H1 (cell line): ENCODE measurements around the gene GINS2. TPM values are rescaled to one million over a fixed set of nuclear protein-coding genes. Genes with fewer than 3 reads are reported as not detected.
A peak's percentile ranks its signal among the peaks of the same experiment; 100 is the strongest.

Source experiments
- CTCF ChIA-PET: fragments of 300-600 bp; sonication (Branson Sonifier 250); formaldehyde crosslinking; loops from one replicate; lab custom pipeline; 2021; ENCODE audit not compliant: partially characterized antibody; lab: Charles Lee
- POLR2A ChIA-PET: fragments of 300-600 bp; sonication (Branson Sonifier 250); formaldehyde crosslinking; loops from one replicate; lab custom pipeline; 2021; ENCODE audit warnings: inconsistent platforms; ENCODE audit not compliant: partially characterized antibody; lab: Charles Lee
- DNase-seq, 2 experiments: peaks; one replicate each; pipeline versions ENCODE4 v3.0.0 to v3.0.0-alpha.2; 2010 to 2022; ENCODE audit warnings: low spot score in 2 of 2, low read depth in 1 of 2, mixed read lengths in 1 of 2
- FAIRE-seq: peaks from 2 replicates; lab custom pipeline; 2011; peaks lifted over from hg19 to GRCh38; lab: Jason Lieb, UNC
- H2AFZ ChIP-seq: 2 replicates; pipeline ENCODE4 v1.8.1; 2012; ENCODE audit warnings: low read length, inconsistent platforms
- H2AK5ac ChIP-seq: 2 replicates; pipeline ENCODE4 v1.6.1; 2013; ENCODE audit warnings: low read depth, low read length
- H2BK120ac ChIP-seq: replicated peaks from 2 replicates; pipeline ENCODE3; 2013; ENCODE audit warnings: low read depth, low read length, inconsistent platforms
- H2BK12ac ChIP-seq: 2 replicates; pipeline ENCODE4 v1.6.1; 2013; ENCODE audit warnings: low read depth, low read length
- H2BK15ac ChIP-seq: 2 replicates; pipeline ENCODE4 v1.6.1; 2013; ENCODE audit warnings: low read length
- H2BK20ac ChIP-seq: 2 replicates; pipeline ENCODE4 v1.6.1; 2013; ENCODE audit warnings: low read length
- H2BK5ac ChIP-seq: 2 replicates; pipeline ENCODE4 v1.6.1; 2013; ENCODE audit warnings: low read depth, low read length
- H3K14ac ChIP-seq: 2 replicates; pipeline ENCODE4 v1.6.1; 2013; ENCODE audit warnings: inconsistent platforms; ENCODE audit not compliant: insufficient read length
- H3K18ac ChIP-seq: 2 replicates; pipeline ENCODE4 v1.6.1; 2013; ENCODE audit warnings: low read length; ENCODE audit errors: extremely low read depth
- H3K23ac ChIP-seq: 2 replicates; pipeline ENCODE4 v1.6.1; 2013; ENCODE audit warnings: inconsistent platforms; ENCODE audit not compliant: insufficient read length
- H3K23me2 ChIP-seq: 2 replicates; pipeline ENCODE4 v1.6.1; 2013; ENCODE audit warnings: low read depth, low read length
- H3K27ac ChIP-seq: 2 replicates; pipeline ENCODE4 v1.6.1; 2011; ENCODE audit warnings: low read depth, low read length, inconsistent platforms
- H3K27me3 ChIP-seq, 4 experiments: replicated peaks in 1 of 4; 1 replicate in 1 of 4; 2 replicates in 3 of 4; pipeline versions ENCODE4 v1.6.1 to v1.8.1; 2011 to 2013; ENCODE audit warnings: low read length in 3 of 4, mild to moderate bottlenecking in 3 of 4, inconsistent platforms in 2 of 4, mixed read lengths in 2 of 4, moderate library complexity in 1 of 4; ENCODE audit not compliant: control insufficient read depth in 3 of 4, insufficient read depth in 3 of 4; ENCODE audit errors: extremely low read depth in 1 of 4
- H3K36me3 ChIP-seq, 4 experiments: 2 replicates each; pipeline versions ENCODE4 v1.6.1 to v1.8.1; 2011 to 2013; ENCODE audit warnings: mild to moderate bottlenecking in 4 of 4, low read length in 3 of 4, moderate library complexity in 2 of 4, control low read depth in 1 of 4, inconsistent platforms in 1 of 4; ENCODE audit not compliant: insufficient read depth in 4 of 4, control insufficient read depth in 2 of 4
- H3K4ac ChIP-seq: replicated peaks from 2 replicates; pipeline ENCODE3; 2013; ENCODE audit warnings: low read length, low read depth, mixed read lengths, inconsistent platforms; ENCODE audit not compliant: insufficient read length
- H3K4me1 ChIP-seq, 4 experiments: replicated peaks in 1 of 4; 1 replicate in 1 of 4; 2 replicates in 3 of 4; pipeline versions ENCODE4 v1.6.1 to v1.8.1; 2011 to 2013; ENCODE audit warnings: low read length in 3 of 4, inconsistent platforms in 2 of 4, mixed read lengths in 1 of 4; ENCODE audit not compliant: insufficient read depth in 4 of 4, control insufficient read depth in 3 of 4
- H3K4me2 ChIP-seq, 2 experiments: 2 replicates each; pipeline versions ENCODE4 v1.6.1 to v1.8.1; 2011 to 2013; ENCODE audit warnings: low read depth in 2 of 2, low read length in 2 of 2, control low read depth in 1 of 2, inconsistent platforms in 1 of 2, mild to moderate bottlenecking in 1 of 2; ENCODE audit not compliant: insufficient read depth in 1 of 2
- H3K4me3 ChIP-seq, 4 experiments: fragments of 200-600, 300-600 bp in 1 of 4; sonication (generic), shearing (Covaris generic), sonication (Bioruptor Twin) in 1 of 4; 2 replicates each; pipeline versions ENCODE4 v1.5.1 to v1.8.1; 2011 to 2016; ENCODE audit warnings: low read length in 4 of 4, low read depth in 3 of 4, control low read depth in 2 of 4, inconsistent platforms in 2 of 4, mild to moderate bottlenecking in 2 of 4, mixed read lengths in 1 of 4, moderate library complexity in 1 of 4; ENCODE audit not compliant: insufficient read depth in 2 of 4; ENCODE audit errors: extremely low read depth in 1 of 4
- H3K56ac ChIP-seq: replicated peaks from 2 replicates; pipeline ENCODE3; 2013; ENCODE audit warnings: low read depth, mild to moderate bottlenecking, mixed read lengths, low read length, inconsistent platforms; ENCODE audit not compliant: insufficient read length
- H3K79me1 ChIP-seq: 2 replicates; pipeline ENCODE4 v1.6.1; 2013; ENCODE audit warnings: low read depth, low read length, control low read depth
- H3K79me2 ChIP-seq, 2 experiments: 2 replicates each; pipeline versions ENCODE4 v1.6.1 to v1.8.1; 2012 to 2013; ENCODE audit warnings: low read length in 2 of 2, mild to moderate bottlenecking in 2 of 2, inconsistent platforms in 1 of 2; ENCODE audit not compliant: insufficient read depth in 2 of 2, control insufficient read depth in 1 of 2
- H3K9ac ChIP-seq, 4 experiments: replicated peaks in 1 of 4; 1 replicate in 1 of 4; 2 replicates in 3 of 4; pipeline versions ENCODE4 v1.6.1 to v1.8.1; 2011 to 2013; ENCODE audit warnings: low read depth in 3 of 4, low read length in 3 of 4, control low read depth in 2 of 4, mild to moderate bottlenecking in 2 of 4, moderate library complexity in 2 of 4, inconsistent platforms in 1 of 4; ENCODE audit errors: extremely low read depth in 1 of 4
- H3K9me3 ChIP-seq, 2 experiments: 2 replicates each; pipeline versions ENCODE4 v1.6.1 to v1.8.1; 2012 to 2013; ENCODE audit warnings: mild to moderate bottlenecking in 2 of 2, moderate library complexity in 2 of 2, control low read depth in 1 of 2, inconsistent platforms in 1 of 2, low read depth in 1 of 2, low read length in 1 of 2, mixed read lengths in 1 of 2; ENCODE audit not compliant: insufficient read depth in 2 of 2
- H4K20me1 ChIP-seq, 2 experiments: replicated peaks in 1 of 2; 2 replicates each; pipeline versions ENCODE3 to v1.8.1; 2011 to 2013; ENCODE audit warnings: inconsistent platforms in 2 of 2, low read length in 2 of 2, mild to moderate bottlenecking in 1 of 2; ENCODE audit not compliant: insufficient read depth in 2 of 2, control insufficient read depth in 1 of 2
- H4K5ac ChIP-seq: 2 replicates; pipeline ENCODE4 v1.6.1; 2013; ENCODE audit warnings: low read length, low read depth, mixed read lengths, inconsistent platforms; ENCODE audit not compliant: insufficient read length
- H4K8ac ChIP-seq: 2 replicates; pipeline ENCODE4 v1.8.0; 2013; ENCODE audit warnings: mild to moderate bottlenecking, moderate library complexity, low read length, inconsistent platforms; ENCODE audit not compliant: insufficient read depth; ENCODE audit errors: extremely low read depth
- H4K91ac ChIP-seq: replicated peaks from 2 replicates; pipeline ENCODE3; 2013; ENCODE audit warnings: low read length, mixed read lengths, inconsistent platforms; ENCODE audit not compliant: insufficient read length
- CHD1 ChIP-seq: IDR thresholded peaks from 2 replicates; pipeline ENCODE4 v1.6.1; 2012; ENCODE audit warnings: low read depth, low read length, improper control_type of control experiment
- CREB1 ChIP-seq: IDR thresholded peaks from 2 replicates; pipeline ENCODE4 v1.6.1; 2012; ENCODE audit warnings: inconsistent platforms
- HDAC6 ChIP-seq: IDR thresholded peaks from one replicate; pipeline ENCODE4 v1.7.1; 2012; ENCODE audit warnings: low read depth, mild to moderate bottlenecking, inconsistent platforms, low read length, moderate library complexity
- KDM1A ChIP-seq: fragments of 200-600, 300-600 bp; sonication (generic); IDR thresholded peaks from 2 replicates; pipeline ENCODE4 v1.7.1; 2016; ENCODE audit warnings: mild to moderate bottlenecking, low read length, borderline replicate concordance
- RNF2 ChIP-seq: fragments of 200-900, 300-1000 bp; sonication (generic); IDR thresholded peaks from 2 replicates; pipeline ENCODE4 v1.7.1; 2016; ENCODE audit warnings: borderline replicate concordance, low read depth, mild to moderate bottlenecking, antibody characterized with exemption, low read length; ENCODE audit not compliant: poor library complexity, severe bottlenecking; ENCODE audit errors: missing control alignments
- TAF1 ChIP-seq: IDR thresholded peaks from 2 replicates; pipeline ENCODE4 v1.6.1; 2011; ENCODE audit warnings: mild to moderate bottlenecking, low read depth, low read length
- YY1 ChIP-seq: IDR thresholded peaks from 2 replicates; pipeline ENCODE4 v1.6.1; 2011; ENCODE audit warnings: low read depth, mild to moderate bottlenecking, low read length
- WGBS, 2 experiments: shearing (Covaris generic) in 1 of 2; methylation state at CpG; one replicate each; pipeline versions ENCODE4 v1.1.6 to v1.1.7; 2013 to 2015; ENCODE audit warnings: low lambda C conversion rate in 2 of 2, mixed read lengths in 2 of 2, inconsistent platforms in 1 of 2, low coverage in 1 of 2, missing lambda C conversion rate in 1 of 2; ENCODE audit not compliant: insufficient replicate concordance in 2 of 2, insufficient coverage in 1 of 2, insufficient read length in 1 of 2; ENCODE audit errors: extremely low coverage in 1 of 2, missing lambda C conversion rate in 1 of 2; 5-methylcytosine and 5-hydroxymethylcytosine counted together
- polyA plus RNA-seq, 7 experiments: library from polyadenylated mRNA; depleted of rRNA in 3 of 7; stranded (reverse) in 5 of 7; unstranded in 2 of 7; fragments of >200 nt in 5 of 7; fragments of 200-250 nt in 2 of 7; gene quantifications; 1 replicate in 5 of 7; 2 replicates in 1 of 7; 4 replicates in 1 of 7; pipeline versions ENCODE4 v1.2.1 to v1.2.3, GENCODE V29; 2011 to 2013; ENCODE audit warnings: missing spikeins in 2 of 7, mixed read lengths in 2 of 7
- total RNA-seq: library from RNA; stranded (reverse); fragmentation: NEBNext Ultra II Directional; extraction: Animal tissue kit (Norgen Biotek cat#: 25700); gene quantifications from 2 replicates; pipeline ENCODE4 v1.2.1, GENCODE V29; 2021

The GINS2 gene
- total and polyA plus RNA-seq, 2 of the 8 experiments (the other 6 are each of a cell fraction or from before 2014, with no cell fraction given): 29.4 to 59.1 TPM

DNA sequence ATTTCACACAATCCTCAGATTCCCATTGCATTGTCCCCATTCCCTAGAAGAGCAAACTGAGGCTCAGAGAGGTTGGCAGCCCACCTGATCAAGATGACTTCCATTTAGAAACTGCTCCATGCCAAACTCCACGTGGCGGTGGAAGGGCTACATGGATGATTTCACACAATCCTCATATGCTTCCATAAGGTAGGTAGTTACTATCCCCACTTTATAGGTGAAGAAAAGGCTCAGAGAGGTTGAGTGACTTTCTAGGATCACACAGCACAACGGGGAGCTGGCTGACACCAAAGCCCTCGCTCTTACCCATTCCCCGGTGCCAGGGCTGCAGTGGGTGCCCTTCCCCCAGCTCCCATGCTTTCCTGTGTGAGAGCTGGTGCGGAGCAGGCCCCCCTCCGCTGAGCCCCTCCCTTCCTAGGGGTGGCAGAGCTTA is 9.7 kb upstream of the GINS2 start:
- Histone ChIP-seq H2BK5ac (no peak overlapping the region), H3K79me1 (no peaks in the 10 kb centered on the region), H3K56ac (no peak overlapping the region), H2AFZ (no peak overlapping the region), H3K4ac (no peak overlapping the region), H3K14ac (no peak overlapping the region), H2BK120ac (no peak overlapping the region), H3K4me3 (no peak overlapping the region), H3K27ac (no peak overlapping the region), H4K5ac (no peak overlapping the region), H3K27me3 (no peaks in the 10 kb centered on the region), H4K20me1 (no peaks in the 10 kb centered on the region), H3K36me3 (no peaks in the 10 kb centered on the region), H3K23me2 (no peaks in the 10 kb centered on the region), H4K8ac (no peak overlapping the region), H4K91ac (no peak overlapping the region), H3K4me1 (peaks cover 0 to 6% (median 2%) of the 10 kb centered on the region in 4 experiments; a peak in 3 of 7 replicates), H3K9ac (no peak overlapping the region), H2BK20ac (no peak overlapping the region), H2BK15ac (0 out of 2 replicates have a peak overlapping the region, but pooled peaks have one; percentile 72), H2BK12ac (no peak overlapping the region), H3K23ac (no peak overlapping the region), H3K4me2 (no peak overlapping the region), H2AK5ac (no peak overlapping the region), H3K79me2 (no peaks in the 10 kb centered on the region), H3K9me3 (no peaks in the 10 kb centered on the region), H3K18ac (no peak overlapping the region)
- no peak for DNase-seq
- WGBS, 2 experiments: 88% methylated on average over 5 of the region's 7 CpGs; no CpG with 5 or more reads in 1 of the 2 experiments
- ChIA-PET CTCF (interaction anchor here (0.6 to 37.0 kb wide), 13 partner anchors 8 to 1791 kb away, joined by 3 to 620 read pairs (median 5); partner anchors contain the start of gene GINS2), POLR2A (interaction anchor here (1.4 to 2.5 kb wide), 3 partner anchors 9 to 36 kb away, joined by 4 to 12 read pairs (median 6); partner anchors contain the start of gene GINS2)
- no peak for TF ChIP-seq CHD1
- TF ChIP-seq KDM1A: 0 out of 2 replicates have a peak, but pooled peaks have one; percentile 20
- no peak for TF ChIP-seq HDAC6
- TF ChIP-seq TAF1: no peak
- TF ChIP-seq RNF2: no peak
- TF ChIP-seq YY1: no peak
- no peak for TF ChIP-seq CREB1
- no peak for FAIRE-seq
